Stimulated activated naive B cell treated with anti-CD40 and anti-IgM and Interleukin-4, amounts not matched to agents 10 μg/mL and 1 μg/mL and 100 μg/mL, for 72 hours (primary cell): ENCODE results near the gene MLC1.

ENCODE experiments used
- ATAC-seq, 2 donors: fragments of 150-1000 bp; cut with Tn5 transposase; replicated peaks; 2 replicates each; pipeline ENCODE4 v1.10.0; 2021; ENCODE audit warnings: moderate library complexity in 1 of 2
- DNase-seq: peaks from one replicate; pipeline ENCODE4 v3.0.0; 2021
- H3K27ac Mint-ChIP-seq: one replicate; pipeline ENCODE4 v1.8.0; 2022; ENCODE audit warnings: mild to moderate bottlenecking, mixed read lengths
- H3K27me3 Mint-ChIP-seq, 2 donors: one replicate each; pipeline ENCODE4 v1.8.0; 2022; ENCODE audit warnings: mixed read lengths in 2 of 2
- H3K36me3 Mint-ChIP-seq, 2 donors: one replicate each; pipeline ENCODE4 v1.8.0; 2022; ENCODE audit warnings: mixed read lengths in 2 of 2, mild to moderate bottlenecking in 1 of 2
- H3K4me1 Mint-ChIP-seq, 2 donors: one replicate each; pipeline ENCODE4 v1.8.0; 2022; ENCODE audit warnings: mixed read lengths in 2 of 2, mild to moderate bottlenecking in 1 of 2
- H3K4me3 Mint-ChIP-seq, 2 donors: one replicate each; pipeline ENCODE4 v1.8.0; 2022; ENCODE audit warnings: mild to moderate bottlenecking in 2 of 2, mixed read lengths in 2 of 2, moderate library complexity in 1 of 2
- H3K9me3 Mint-ChIP-seq, 2 donors: one replicate each; pipeline ENCODE4 v1.8.0; 2022; ENCODE audit warnings: mixed read lengths in 2 of 2, mild to moderate bottlenecking in 1 of 2

The MLC1 gene

DNA sequence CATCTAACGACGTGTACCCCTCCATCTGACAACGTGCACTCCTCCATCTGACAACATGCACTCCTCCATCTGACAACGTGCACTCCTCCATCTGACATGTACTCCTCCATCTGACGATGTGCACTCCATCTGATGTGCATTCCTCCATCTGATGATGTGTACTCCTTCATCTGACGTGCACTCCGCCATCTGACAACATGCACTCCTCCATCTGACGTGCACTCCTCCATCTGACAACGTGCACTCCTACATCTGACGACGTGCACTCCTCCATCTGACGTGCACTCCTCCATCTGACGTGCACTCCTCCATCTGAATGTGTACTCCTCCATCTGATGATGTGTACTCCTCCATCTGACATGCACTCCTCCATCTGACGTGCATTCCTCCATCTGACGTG lies 64.6 kb downstream of the MLC1 start:
- Mint-ChIP-seq H3K9me3 (no peaks in the 10 kb centered on the region), H3K27ac (no peak overlapping the region), H3K27me3 (peaks cover 5 to 12% of the 10 kb centered on the region in 2 donors), H3K4me3 (no peak overlapping the region), H3K4me1 (peaks cover 22 to 31% of the 10 kb centered on the region in 2 donors), H3K36me3 (no peaks in the 10 kb centered on the region)
- no peak for ATAC-seq
- DNase-seq, result no peak

DNA sequence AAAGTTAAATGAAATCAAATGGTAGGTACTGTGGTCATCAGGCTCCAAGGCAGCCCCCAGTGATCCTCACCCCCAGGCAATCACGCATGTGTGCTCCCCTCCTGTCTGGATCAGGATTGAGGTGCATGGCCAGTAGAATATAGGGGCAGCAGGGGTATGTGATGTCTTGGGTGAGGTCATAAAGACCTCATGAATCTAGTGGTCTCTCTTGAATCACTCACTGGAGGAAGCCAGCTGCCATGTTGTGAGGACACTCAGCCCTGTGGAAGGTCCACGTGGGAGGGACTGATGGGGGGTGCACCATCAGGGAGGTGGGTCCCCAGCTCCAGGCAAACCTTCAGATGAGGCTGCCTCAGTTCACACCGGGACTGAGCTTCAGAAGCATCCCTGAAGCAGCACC lies 65.9 kb downstream of the MLC1 start:
- Mint-ChIP-seq H3K9me3 (no peaks in the 10 kb centered on the region), H3K27me3 (peaks cover 5 to 8% of the 10 kb centered on the region in 2 donors), H3K27ac (no peak overlapping the region), H3K4me1 (peaks cover 23 to 33% of the 10 kb centered on the region in 2 donors), H3K4me3 (no peak overlapping the region), H3K36me3 (no peaks in the 10 kb centered on the region)
- DNase-seq (no peak), ATAC-seq (no peak)

DNA sequence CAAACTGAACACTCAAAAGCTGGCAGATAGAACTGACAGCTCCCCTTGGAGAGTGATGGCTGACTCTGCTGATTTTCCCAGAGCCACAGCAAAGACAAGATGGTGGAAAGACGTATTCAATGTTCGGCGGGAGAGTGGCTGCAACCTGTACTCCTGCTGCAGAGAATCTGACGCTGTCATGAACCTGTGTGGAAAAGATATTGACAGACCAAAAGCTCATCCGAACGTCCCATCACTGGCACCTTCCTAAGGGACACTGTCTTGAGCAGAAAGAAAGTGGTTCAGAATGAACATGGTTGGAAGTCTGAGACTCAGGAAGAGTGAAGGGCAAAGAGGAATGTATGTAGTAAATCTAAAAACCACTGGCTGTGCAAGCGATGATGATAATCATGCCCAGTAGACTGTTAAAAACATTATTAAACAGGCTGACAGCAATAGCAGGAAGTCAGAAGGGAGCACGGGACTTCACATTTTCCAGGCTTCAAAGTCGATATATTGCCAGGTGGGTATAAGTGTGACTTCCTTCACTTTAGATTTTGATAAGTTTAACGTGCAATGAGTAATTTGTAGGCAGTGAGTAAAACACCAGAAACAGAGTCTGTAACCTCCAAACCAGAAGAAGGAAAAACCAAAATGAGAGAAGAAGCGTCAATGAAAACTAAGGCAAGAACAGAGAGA lies 66.5 kb downstream of the MLC1 start:
- Mint-ChIP-seq H3K9me3 (no peaks in the 10 kb centered on the region), H3K4me3 (no peak overlapping the region), H3K27me3 (peaks cover 5 to 6% of the 10 kb centered on the region in 2 donors), H3K4me1 (peaks cover 28 to 39% of the 10 kb centered on the region in 2 donors), H3K36me3 (no peaks in the 10 kb centered on the region), H3K27ac (no peak overlapping the region)
- ATAC-seq (no peak), DNase-seq (no peak)

DNA sequence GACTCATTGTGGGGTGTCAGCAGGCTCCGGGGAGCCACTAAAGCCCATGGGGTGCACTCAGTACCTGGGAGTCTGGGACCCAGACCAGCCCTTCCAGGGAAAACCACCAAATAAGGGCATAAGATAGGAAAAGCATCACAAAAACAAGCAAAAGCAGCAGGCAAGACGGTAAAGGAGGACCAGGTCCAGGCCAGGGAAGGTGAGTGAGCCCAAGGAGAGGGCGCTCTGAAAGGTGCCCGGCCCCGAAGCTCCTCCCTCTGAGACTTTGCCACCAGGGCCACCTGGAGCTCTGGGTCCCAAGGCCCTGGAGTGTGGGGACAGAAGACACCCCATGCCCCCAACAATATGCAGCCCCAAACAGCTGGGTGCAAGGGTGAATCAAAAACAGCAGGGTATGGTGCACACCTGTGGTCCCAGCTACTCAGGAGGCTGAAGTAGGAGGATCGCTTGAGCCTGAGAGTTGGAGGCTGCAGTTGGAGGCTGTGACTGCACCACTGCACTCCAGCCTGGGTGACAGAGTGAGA lies 67.5 kb downstream of the MLC1 start:
- ATAC-seq (no peak), DNase-seq (no peak)
- Mint-ChIP-seq H3K36me3 (no peaks in the 10 kb centered on the region), H3K27me3 (peaks cover 5 to 12% of the 10 kb centered on the region in 2 donors), H3K4me3 (no peak overlapping the region), H3K27ac (no peak overlapping the region), H3K9me3 (no peaks in the 10 kb centered on the region), H3K4me1 (peaks cover 34 to 48% of the 10 kb centered on the region in 2 donors)

DNA sequence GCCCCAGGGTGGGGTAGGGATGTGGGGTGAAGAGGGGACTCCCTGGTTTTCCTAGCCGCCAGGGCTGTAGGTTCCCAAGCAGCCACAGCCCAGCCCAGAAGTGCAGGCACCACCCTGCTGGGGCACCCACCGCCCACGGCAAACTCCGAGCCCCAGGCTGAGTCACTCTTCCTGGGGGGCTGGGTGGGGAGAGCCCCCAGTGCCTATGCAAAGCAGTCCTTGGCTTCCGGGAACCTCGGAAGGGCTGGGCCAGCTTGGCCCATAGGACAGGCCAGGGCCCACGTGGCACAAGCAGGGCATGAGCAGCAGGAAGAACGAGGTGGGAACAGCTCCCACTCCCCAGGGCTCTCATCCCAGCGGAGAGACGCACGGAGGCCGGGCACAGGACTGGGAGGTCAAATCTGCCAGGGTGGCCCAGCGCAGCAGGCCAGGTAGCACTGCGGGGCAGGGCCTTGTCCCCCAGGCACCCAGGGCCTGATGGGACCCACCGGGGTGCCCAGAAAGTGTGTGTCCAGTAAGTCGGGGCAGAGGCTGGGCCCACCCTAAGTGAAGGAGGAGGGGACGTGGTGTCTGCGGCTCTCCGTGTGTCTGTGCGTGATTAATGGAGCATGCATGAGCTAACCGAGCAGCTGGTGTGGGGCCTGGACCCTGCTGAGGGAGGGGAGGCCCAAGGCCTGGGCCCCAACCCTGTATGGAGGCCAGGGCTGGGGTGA lies 68.1 kb downstream of the MLC1 start:
- H3K4me1 Mint-ChIP-seq, result peaks cover 37 to 54% of the 10 kb centered on the region in 2 donors
- H3K36me3 Mint-ChIP-seq, result no peaks in the 10 kb centered on the region
- DNase-seq (no peak), ATAC-seq (peak; percentile 63 to 66)
- H3K27ac Mint-ChIP-seq, result no peak overlapping the region
- H3K4me3 Mint-ChIP-seq, result peak overlapping the region in 1 of 2 donors; percentile 19
- peaks cover 5 to 13% of the 10 kb centered on the region in 2 donors for H3K27me3 Mint-ChIP-seq
- H3K9me3 Mint-ChIP-seq, result no peaks in the 10 kb centered on the region

DNA sequence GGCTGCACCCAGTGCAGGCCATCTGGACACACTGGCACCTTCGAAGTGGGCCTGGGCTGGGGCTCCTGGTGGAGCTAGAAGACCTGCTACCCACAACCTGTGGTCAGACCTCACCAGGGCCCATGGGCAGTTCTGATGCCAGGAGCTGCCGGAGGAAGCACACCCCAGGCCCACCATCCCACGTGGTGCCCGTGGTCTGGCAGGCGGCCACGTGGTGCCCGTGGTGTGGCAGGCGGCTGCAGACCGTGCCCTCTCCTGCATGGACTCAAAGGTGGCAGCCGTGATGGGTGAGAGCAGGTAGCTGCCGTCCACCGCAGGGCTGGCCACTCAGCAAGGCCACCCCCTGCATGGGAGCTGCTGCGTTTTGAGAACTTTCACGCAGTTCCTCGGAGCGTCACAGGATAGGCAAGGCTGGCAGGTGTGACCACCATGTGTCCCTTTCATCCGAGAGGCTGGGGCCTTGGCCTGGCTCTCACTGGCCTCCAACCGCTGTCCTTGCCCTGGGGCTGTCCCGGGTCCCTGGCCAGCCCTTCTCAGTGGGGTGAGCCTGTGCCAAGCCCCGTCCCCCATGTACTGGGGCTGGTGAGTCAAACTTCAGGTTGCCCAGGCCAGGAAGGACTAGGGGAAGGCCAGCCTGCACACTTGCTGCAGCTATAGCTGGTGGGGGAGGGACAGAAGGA lies 68.8 kb downstream of the MLC1 start:
- ATAC-seq (peak in 1 of 2 donors; percentile 26), DNase-seq (no peak)
- Mint-ChIP-seq H3K9me3 (no peaks in the 10 kb centered on the region), H3K36me3 (no peaks in the 10 kb centered on the region), H3K27ac (no peak overlapping the region), H3K4me3 (no peak overlapping the region), H3K4me1 (peaks cover 43 to 61% of the 10 kb centered on the region in 2 donors), H3K27me3 (peaks cover 5 to 20% of the 10 kb centered on the region in 2 donors)

DNA sequence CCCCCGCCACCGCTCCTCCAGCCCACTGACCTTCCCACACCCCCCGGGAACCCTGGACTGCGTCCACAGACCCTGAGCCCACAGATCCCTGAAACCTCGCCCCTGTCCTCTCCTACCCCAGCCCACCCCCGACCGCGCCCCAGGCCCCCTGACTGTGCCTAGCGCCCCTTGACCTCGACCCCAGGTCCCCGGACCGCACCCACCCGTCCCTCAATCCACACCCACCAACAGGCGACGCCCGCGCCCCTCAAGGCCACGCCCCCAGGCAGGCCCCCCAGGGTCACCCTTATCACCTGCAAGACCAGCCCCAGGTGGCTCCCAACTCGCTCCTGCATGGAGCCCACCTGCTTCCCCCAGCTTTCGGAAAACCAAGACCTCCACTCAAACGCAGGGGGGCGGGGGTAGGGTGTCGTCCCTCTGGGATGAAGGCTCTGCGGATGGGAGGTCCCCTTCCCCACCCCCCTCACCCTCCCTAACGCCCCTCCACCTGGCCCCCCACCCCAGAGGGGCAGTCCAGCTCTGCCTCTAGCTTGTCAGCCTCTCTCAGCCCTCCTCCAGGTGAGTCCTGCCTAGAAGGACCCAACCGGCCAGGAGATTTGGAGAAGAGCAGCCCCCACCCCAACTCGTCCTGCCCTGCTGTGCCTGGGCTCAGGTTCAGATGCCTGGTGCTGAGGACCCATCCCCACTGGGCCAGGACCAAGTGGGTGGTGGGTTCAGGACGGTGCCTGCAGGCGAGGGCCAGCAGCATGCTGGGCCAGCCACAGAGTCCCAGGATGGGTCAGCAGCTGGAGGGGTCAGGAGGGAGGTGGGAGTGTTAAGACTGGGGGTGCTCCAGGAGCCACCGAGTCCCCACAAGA lies 69.5 kb downstream of the MLC1 start:
- H3K4me3 Mint-ChIP-seq, result peak overlapping the region in 1 of 2 donors; percentile 8
- H3K27ac Mint-ChIP-seq, result no peak overlapping the region
- H3K4me1 Mint-ChIP-seq, result peaks cover 49 to 68% of the 10 kb centered on the region in 2 donors
- H3K9me3 Mint-ChIP-seq, result no peaks in the 10 kb centered on the region
- ATAC-seq, result no peak
- DNase-seq, result no peak
- peaks cover 5 to 22% of the 10 kb centered on the region in 2 donors for H3K27me3 Mint-ChIP-seq
- no peaks in the 10 kb centered on the region for H3K36me3 Mint-ChIP-seq

DNA sequence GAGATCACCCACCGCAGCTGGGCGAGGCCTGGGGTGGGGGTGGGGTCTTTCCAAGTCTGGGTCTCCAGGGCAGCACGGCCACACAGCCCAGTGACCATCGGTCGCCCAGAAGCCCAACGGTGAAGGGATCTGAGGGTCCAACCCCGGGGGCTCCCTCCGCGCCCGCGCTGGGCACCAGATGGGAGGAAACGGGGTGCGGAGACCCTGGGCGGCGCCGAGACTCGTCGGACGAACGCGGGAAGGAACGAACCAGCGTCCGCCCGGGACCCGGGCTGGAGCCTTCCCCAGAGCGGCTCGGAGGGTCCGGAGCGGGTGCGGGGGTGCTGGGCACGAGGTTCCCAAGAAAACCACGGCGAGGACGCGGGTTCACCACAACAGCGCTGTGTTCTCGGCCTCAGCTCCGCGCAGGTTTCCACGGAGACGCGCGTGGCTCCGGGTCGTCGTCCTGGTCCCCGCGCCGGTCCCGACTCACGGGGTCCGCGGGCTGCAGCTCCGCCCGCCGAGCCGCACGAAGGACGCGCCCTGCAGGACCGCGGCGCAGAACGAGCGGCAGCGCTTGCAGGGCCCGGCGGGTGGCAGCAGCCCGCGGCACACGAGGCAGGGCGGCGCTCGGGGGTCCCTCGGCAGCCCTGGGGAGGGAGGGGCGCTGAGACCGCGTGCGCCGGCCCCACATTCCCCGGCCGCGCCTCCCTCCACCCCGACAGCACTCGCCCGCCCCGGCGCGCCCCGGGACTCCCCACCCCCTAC lies 70.4 kb downstream of the MLC1 start:
- ATAC-seq (no peak), DNase-seq (no peak)
- Mint-ChIP-seq H3K4me1 (peaks cover 49 to 73% of the 10 kb centered on the region in 2 donors), H3K27me3 (peaks cover 5 to 22% of the 10 kb centered on the region in 2 donors), H3K27ac (no peak overlapping the region), H3K36me3 (no peaks in the 10 kb centered on the region), H3K4me3 (peak overlapping the region in 1 of 2 donors; percentile 66), H3K9me3 (no peaks in the 10 kb centered on the region)

DNA sequence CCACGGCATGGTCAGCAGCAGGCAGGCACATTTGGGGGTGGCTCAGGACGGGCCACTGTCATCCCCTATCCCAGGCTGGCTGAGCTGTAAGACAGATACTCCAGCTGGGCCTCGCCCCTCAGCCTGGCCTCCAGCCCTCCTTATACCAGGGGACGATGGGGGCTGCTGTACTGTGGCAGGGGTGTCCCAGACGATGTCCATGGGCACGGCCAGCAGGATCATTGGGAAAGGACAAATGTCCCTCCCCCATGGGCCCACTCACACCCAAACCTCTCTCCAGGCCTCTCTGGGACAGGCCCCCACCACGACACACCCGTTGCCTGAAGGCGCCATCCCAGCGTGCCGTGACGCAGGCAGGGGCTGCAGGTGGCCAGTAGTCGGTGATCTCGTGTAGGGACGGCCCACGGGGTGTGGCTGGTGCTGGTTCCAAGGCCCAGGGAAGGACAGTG lies 71.1 kb downstream of the MLC1 start:
- Mint-ChIP-seq H3K4me3 (peak overlapping the region; percentile 44 to 66), H3K9me3 (no peaks in the 10 kb centered on the region), H3K4me1 (peaks cover 50 to 74% of the 10 kb centered on the region in 2 donors), H3K36me3 (no peaks in the 10 kb centered on the region), H3K27me3 (peaks cover 3 to 22% of the 10 kb centered on the region in 2 donors), H3K27ac (peak overlapping the region; percentile 25)
- ATAC-seq (no peak), DNase-seq (no peak)

DNA sequence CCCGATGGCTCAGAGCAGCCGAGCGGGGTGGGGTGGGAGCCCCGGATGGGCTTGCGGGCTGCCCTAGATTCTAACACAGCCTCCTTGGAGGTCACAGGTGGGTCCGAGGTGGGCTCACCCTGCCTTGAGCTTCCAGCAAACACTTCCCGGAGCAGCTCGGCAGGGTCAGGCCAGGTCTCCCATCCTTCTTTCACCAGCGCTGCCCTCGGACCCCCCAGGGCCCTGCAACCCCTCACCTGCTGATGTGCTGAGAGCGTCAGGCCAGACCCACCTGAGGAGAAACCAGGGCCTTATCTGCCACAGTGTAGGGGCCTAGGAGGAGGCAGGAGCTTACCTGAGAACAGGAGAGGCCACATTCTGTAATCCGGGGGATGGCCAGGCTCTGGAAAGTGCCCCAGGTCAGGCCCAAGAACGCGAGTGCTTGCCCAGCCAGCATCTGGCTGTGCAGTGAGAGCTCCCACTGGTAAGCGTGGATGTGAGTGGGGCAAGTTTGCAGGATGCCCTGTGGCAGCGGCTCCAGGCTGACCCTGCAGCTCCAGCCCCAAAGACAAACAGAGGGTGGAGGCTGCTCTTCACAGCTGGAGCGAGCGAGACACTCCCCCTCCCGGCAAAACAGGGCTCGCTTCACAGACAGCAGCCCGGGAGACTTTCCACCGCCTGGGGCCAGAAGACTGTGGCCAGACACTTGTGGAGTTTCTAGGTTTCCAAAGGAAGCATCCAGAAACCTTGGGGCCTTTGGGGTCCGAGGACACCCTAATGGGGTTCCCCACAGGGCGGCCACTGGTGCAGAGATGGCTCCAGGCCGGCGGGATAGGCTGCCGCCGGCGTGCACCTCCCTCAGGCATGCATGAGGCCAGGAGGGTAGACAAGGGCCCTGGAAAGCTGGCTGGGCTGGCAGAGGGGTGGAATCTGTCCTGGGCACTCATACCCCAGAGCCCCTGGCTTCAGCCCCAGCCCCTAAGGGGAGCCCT lies 72.7 kb downstream of the MLC1 start, which contains the start of gene IL17REL:
IL17REL (minus strand) TSS at position 555 of the 971 bp plus-strand sequence; CDS start at position 436, 119 bp downstream.
- no peak for ATAC-seq
- no peaks in the 10 kb centered on the region for H3K36me3 Mint-ChIP-seq

DNA sequence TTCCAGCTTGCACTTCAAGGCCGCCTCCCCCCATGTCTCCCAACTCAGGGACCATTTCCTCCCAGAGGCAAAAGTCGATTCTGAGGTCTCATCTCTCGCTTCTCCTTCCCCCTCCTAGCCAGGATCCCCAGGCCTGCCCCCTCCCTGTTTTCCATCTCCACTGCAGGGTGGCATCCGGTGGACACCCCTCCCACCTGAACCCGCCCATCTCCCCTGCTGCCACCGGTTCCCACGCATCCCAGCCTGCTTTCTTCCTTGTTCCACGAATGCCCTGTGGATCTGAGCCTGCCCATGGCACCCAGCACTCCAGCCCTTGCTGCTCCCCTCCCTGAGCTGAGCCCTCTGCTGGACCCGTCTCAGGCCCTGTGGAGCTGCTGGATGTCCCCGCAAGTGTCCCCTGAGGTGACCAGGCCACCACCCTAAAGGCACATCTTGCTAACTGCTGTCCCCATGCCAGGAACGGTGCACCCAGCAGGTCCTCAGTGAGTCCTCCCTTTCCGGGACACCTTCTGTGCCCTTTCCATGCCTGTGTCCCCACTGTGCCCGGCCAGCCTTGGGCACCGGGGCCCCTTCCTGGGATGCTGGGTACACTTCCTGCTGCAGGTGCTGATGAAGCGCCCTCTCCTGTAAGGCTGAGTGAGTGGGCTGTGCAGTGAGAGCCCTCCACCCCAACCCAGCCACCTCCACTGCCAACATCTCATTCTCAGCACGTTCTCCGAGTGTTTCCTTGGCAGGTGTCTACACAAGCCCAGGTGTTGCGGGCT lies 73.6 kb downstream of the MLC1 start:
- Mint-ChIP-seq H3K27me3 (peaks cover 0 to 22% of the 10 kb centered on the region in 2 donors), H3K36me3 (no peaks in the 10 kb centered on the region), H3K9me3 (no peaks in the 10 kb centered on the region)

More for the DNA sequence above, 72.7 kb downstream of the MLC1 start, which contains the start of gene IL17REL:
- DNase-seq, result no peak
- peak within 1 kb of the TSS; percentile 96 for H3K27ac Mint-ChIP-seq
- H3K27me3 Mint-ChIP-seq, result peaks cover 0 to 22% of the 10 kb centered on the region in 2 donors
- H3K4me1 Mint-ChIP-seq, result peaks cover 46 to 62% of the 10 kb centered on the region in 2 donors
- H3K9me3 Mint-ChIP-seq, result no peaks in the 10 kb centered on the region
- H3K4me3 Mint-ChIP-seq, result peak within 1 kb of the TSS; percentile 85 to 90

More for the DNA sequence above, 73.6 kb downstream of the MLC1 start:
- peak overlapping the region; percentile 85 to 90 for H3K4me3 Mint-ChIP-seq
- H3K27ac Mint-ChIP-seq, result peak overlapping the region; percentile 96
- H3K4me1 Mint-ChIP-seq, result peaks cover 43 to 54% of the 10 kb centered on the region in 2 donors
- DNase-seq (no peak), ATAC-seq (no peak)
